Mucosa of descending colon (tissue), 3 donors: ENCODE measurements around the gene CAMKK2. TPM values are rescaled to one million over a fixed set of nuclear protein-coding genes. Genes with fewer than 3 reads are reported as not detected.
"Not testable (repeated sequence)": the region's sequence is repeated elsewhere in the genome, so short reads cannot be mapped to it uniquely, and the experiment has no call there.

ENCODE experiments used
- ATAC-seq: fragments of 200-7000 bp; cut with Tn5 transposase; one replicate; pipeline ENCODE4 v1.9.1; 2020; ENCODE audit warnings: mild to moderate bottlenecking, moderate library complexity
- DNase-seq, 3 donors: peaks; one replicate each; pipeline ENCODE4 v3.0.0-alpha.2; 2020
- H3K36me3 ChIP-seq: fragments of 200-600 bp; one replicate; pipeline ENCODE4 v1.8.0; 2021; ENCODE audit warnings: low read depth, mild to moderate bottlenecking
- H3K4me1 ChIP-seq: fragments of 200-600 bp; one replicate; pipeline ENCODE4 v1.8.0; 2021; ENCODE audit warnings: low read depth, mild to moderate bottlenecking
- H3K4me3 ChIP-seq: fragments of 200-600 bp; one replicate; pipeline ENCODE4 v1.8.0; 2021; ENCODE audit warnings: mild to moderate bottlenecking
- H3K9me3 ChIP-seq: fragments of 200-600 bp; one replicate; pipeline ENCODE4 v1.8.0; 2021; ENCODE audit warnings: mild to moderate bottlenecking
- CTCF ChIP-seq: fragments of 200-600 bp; IDR thresholded peaks from one replicate; pipeline ENCODE4 v1.8.0; 2022; ENCODE audit warnings: antibody characterized with exemption, mild to moderate bottlenecking
- intact Hi-C, 2 donors: fragments of 100-400 bp; cut with DNase I in 1 of 2; cut with micrococcal nuclease in 1 of 2; formaldehyde crosslinking; loops; one replicate each; pipeline versions ENCODE4 v1.11.0 to v1.11.1; 2022; cut with DNase I, micrococcal nuclease
- total RNA-seq, 3 donors: library from RNA; stranded (reverse); fragmentation: NEBNext Ultra II Directional in 2 of 3; extraction: Animal tissue kit (Norgen Biotek cat#: 25700) in 2 of 3; gene quantifications; one replicate each; pipeline versions ENCODE4 v1.2.1 to v1.2.4, GENCODE V29; 2021 to 2023
- donor health status: DM: no; HTN: no; CAD: no; lungs with moderate emphysema.
- donor health status: DM: no; HTN: no; CAD: no.
- donor health status: DM: no; HTN: yes; CAD: no.

CAMKK2 gene
- total RNA-seq, 3 donors from 2014 or later, result 44.0 to 57.1 (median 47.3) TPM

GRCh38 chr12:121209624-121210572 lies 86.6 kb downstream of the CAMKK2 start, which contains the start of gene P2RX4:
Gene P2RX4 (plus strand): TSS chr12:121210129. CDS start chr12:121210165, 36 bp downstream.
- intact Hi-C loops, result no loop called here

GRCh38 chr12:121209221-121209620 lies 87.3 kb downstream of the CAMKK2 start:
- no peaks in the 10 kb centered on the region for H3K9me3 ChIP-seq
- H3K4me3 ChIP-seq, result no peak overlapping the region
- DNase-seq (no peak), ATAC-seq (no peak)
- H3K36me3 ChIP-seq, result no peaks in the 10 kb centered on the region
- H3K4me1 ChIP-seq, result peaks cover 15% of the 10 kb centered on the region
- no peak for TF ChIP-seq CTCF
- intact Hi-C loops, result no loop called here

More at GRCh38 chr12:121209624-121210572, 86.6 kb downstream of the CAMKK2 start, which contains the start of gene P2RX4:
- Histone ChIP-seq H3K9me3 (no peaks in the 10 kb centered on the region), H3K4me3 (peak within 1 kb of the TSS; percentile 60), H3K36me3 (no peaks in the 10 kb centered on the region), H3K4me1 (peaks cover 20% of the 10 kb centered on the region)
- ATAC-seq (peak; percentile 91), DNase-seq (peak; percentile 89 to 95 (median 94))
- TF ChIP-seq CTCF, result peak; percentile 44

- H3K4me3 ChIP-seq, H3K9me3 ChIP-seq, intact Hi-C loops, ATAC-seq, H3K36me3 ChIP-seq, DNase-seq, H3K4me1 ChIP-seq: not testable (repeated sequence)
Measured at GRCh38 chr12:121208571-121208970, 87.9 kb downstream of the CAMKK2 start.

GRCh38 chr12:121205491-121205890 lies 91.0 kb downstream of the CAMKK2 start:
- intact Hi-C loops, result no loop called here
- Histone ChIP-seq H3K9me3 (no peaks in the 10 kb centered on the region), H3K4me1 (no peaks in the 10 kb centered on the region), H3K36me3 (no peaks in the 10 kb centered on the region), H3K4me3 (no peak overlapping the region)
- DNase-seq (no peak), ATAC-seq (no peak)
- TF ChIP-seq CTCF, result no peak

GRCh38 chr12:121203482-121203881 lies 93.0 kb downstream of the CAMKK2 start:
- Histone ChIP-seq H3K4me3 (no peak overlapping the region), H3K4me1 (no peaks in the 10 kb centered on the region), H3K9me3 (no peaks in the 10 kb centered on the region), H3K36me3 (no peaks in the 10 kb centered on the region)
- intact Hi-C loops, result no loop called here
- DNase-seq (no peak), ATAC-seq (no peak)
- no peak for TF ChIP-seq CTCF
